B cell (primary cell): ENCODE data around the gene NOL3. TPM values are rescaled to one million over a fixed set of nuclear protein-coding genes. Genes with fewer than 3 reads are reported as not detected.

Experiments
- ATAC-seq: fragments of 200-7000 bp; cut with Tn5 transposase; one replicate; pipeline ENCODE4 v1.10.0; 2021; ENCODE audit warnings: low read depth, mild to moderate bottlenecking, moderate number of reproducible peaks, moderate library complexity
- CTCF ChIA-PET: fragments of 350-600 bp; sonication (Branson Sonifier 250); formaldehyde crosslinking; loops from one replicate; lab custom pipeline; 2021; ENCODE audit warnings: antibody characterized with exemption, inconsistent platforms; lab: Charles Lee
- POLR2A ChIA-PET: fragments of 350-600 bp; sonication (Branson Sonifier 250); formaldehyde crosslinking; loops from one replicate; lab custom pipeline; 2021; ENCODE audit warnings: antibody characterized with exemption; lab: Charles Lee
- DNase-seq: peaks from one replicate; pipeline ENCODE4 v3.0.0; 2013
- H2AFZ ChIP-seq: 2 replicates; pipeline ENCODE4 v1.6.1; 2012; ENCODE audit warnings: mild to moderate bottlenecking, low read depth, low read length; ENCODE audit not compliant: insufficient read depth, poor library complexity, severe bottlenecking
- H3K27ac ChIP-seq, 2 donors: 1 replicate in 1 of 2; 2 replicates in 1 of 2; pipeline ENCODE4 v1.5.1; 2012 to 2013; ENCODE audit warnings: low read length in 2 of 2, mild to moderate bottlenecking in 2 of 2, moderate library complexity in 1 of 2
- H3K27me3 ChIP-seq, 4 experiments: fragments of 200-600 bp in 1 of 4; sonication (generic) in 1 of 4; replicated peaks in 1 of 4; 1 replicate in 2 of 4; 2 replicates in 2 of 4; pipeline versions ENCODE4 v1.6.1 to v1.7.0; 2013 to 2016; ENCODE audit warnings: low read length in 3 of 4, mild to moderate bottlenecking in 2 of 4, mixed read lengths in 1 of 4, moderate library complexity in 1 of 4; ENCODE audit not compliant: insufficient read depth in 4 of 4, control insufficient read depth in 3 of 4; ENCODE audit errors: control extremely low read depth in 1 of 4
- H3K36me3 ChIP-seq, 2 experiments: replicated peaks in 1 of 2; 1 replicate in 1 of 2; 2 replicates in 1 of 2; pipeline versions ENCODE4 v1.6.1 to v1.7.1; 2013; ENCODE audit warnings: low read length in 1 of 2; ENCODE audit not compliant: insufficient read depth in 2 of 2, control insufficient read depth in 1 of 2; ENCODE audit errors: control extremely low read depth in 1 of 2, extremely low read depth in 1 of 2
- H3K4me1 ChIP-seq, 2 donors: fragments of 200-600 bp in 1 of 2; sonication (generic) in 1 of 2; 1 replicate in 1 of 2; 2 replicates in 1 of 2; pipeline versions ENCODE4 v1.5.1 to v1.6.1; 2013 to 2017; ENCODE audit warnings: low read length in 2 of 2; ENCODE audit not compliant: control insufficient read depth in 2 of 2, insufficient read depth in 2 of 2
- H3K4me2 ChIP-seq: replicated peaks from 2 replicates; pipeline ENCODE3; 2012; ENCODE audit warnings: mild to moderate bottlenecking, low read depth, low read length; ENCODE audit not compliant: poor library complexity, severe bottlenecking
- H3K4me3 ChIP-seq, 5 experiments: fragments of 200-600 bp in 1 of 5; sonication (generic) in 1 of 5; 1 replicate in 3 of 5; 2 replicates in 2 of 5; pipeline versions ENCODE4 v1.5.1 to v1.7.0; 2011 to 2016; ENCODE audit warnings: low read length in 4 of 5, mild to moderate bottlenecking in 4 of 5, low read depth in 2 of 5, control low read depth in 1 of 5, moderate library complexity in 1 of 5; ENCODE audit not compliant: insufficient read depth in 1 of 5; ENCODE audit errors: control extremely low read depth in 1 of 5, extremely low read depth in 1 of 5
- H3K79me2 ChIP-seq: fragments of 200-600 bp; sonication (generic); one replicate; pipeline ENCODE4 v1.6.0; 2016; ENCODE audit warnings: low read length; ENCODE audit not compliant: control insufficient read depth, insufficient read depth
- H3K9ac ChIP-seq: fragments of 200-600 bp; sonication (generic); 2 replicates; pipeline ENCODE4 v1.6.1; 2017; ENCODE audit warnings: mild to moderate bottlenecking, low read length, moderate library complexity
- H3K9me3 ChIP-seq, 3 donors: one replicate each; pipeline versions ENCODE4 v1.6.1 to v1.7.1; 2013; ENCODE audit warnings: low read length in 2 of 3; ENCODE audit not compliant: control insufficient read depth in 2 of 3, insufficient read depth in 1 of 3; ENCODE audit errors: control extremely low read depth in 1 of 3
- H4K20me1 ChIP-seq: 2 replicates; pipeline ENCODE4 v1.6.0; 2012; ENCODE audit warnings: mild to moderate bottlenecking, low read length; ENCODE audit not compliant: insufficient read depth, control insufficient read depth, poor library complexity, severe bottlenecking
- H3K27ac Mint-ChIP-seq: one replicate; pipeline ENCODE4 v1.8.0; 2021; ENCODE audit warnings: mixed read lengths
- H3K27me3 Mint-ChIP-seq: one replicate; pipeline ENCODE4 v1.8.0; 2021; ENCODE audit warnings: mixed read lengths
- H3K4me1 Mint-ChIP-seq: one replicate; pipeline ENCODE4 v1.8.0; 2021; ENCODE audit warnings: mixed read lengths
- H3K4me3 Mint-ChIP-seq: one replicate; pipeline ENCODE4 v1.8.0; 2021; ENCODE audit warnings: mixed read lengths
- H3K9me3 Mint-ChIP-seq: one replicate; pipeline ENCODE4 v1.8.0; 2022; ENCODE audit warnings: mixed read lengths; ENCODE audit not compliant: insufficient read depth
- EZH2 ChIP-seq: IDR thresholded peaks from 2 replicates; pipeline ENCODE4 v1.6.1; 2012; ENCODE audit warnings: borderline replicate concordance, low read depth, mild to moderate bottlenecking, moderate library complexity, low read length; ENCODE audit not compliant: insufficient read depth, poor library complexity, severe bottlenecking
- WGBS: methylation state at CpG from one replicate; pipeline ENCODE4 v1.1.5; 2013; ENCODE audit warnings: missing lambda C conversion rate; ENCODE audit not compliant: insufficient coverage; 5-methylcytosine and 5-hydroxymethylcytosine counted together
- intact Hi-C: fragments of 100-400 bp; cut with micrococcal nuclease; formaldehyde crosslinking; loops from one replicate; pipeline ENCODE4 v1.10.0; 2022
- polyA plus RNA-seq: library from polyadenylated mRNA; depleted of rRNA; stranded (reverse); fragments of >200 nt; gene quantifications from 2 replicates; pipeline ENCODE4 v1.2.3, GENCODE V29; 2012
- total RNA-seq, 2 donors: library from RNA; stranded (reverse); fragments of 120-200 nt in 1 of 2; gene quantifications; 1 replicate in 1 of 2; 2 replicates in 1 of 2; pipeline versions ENCODE4 v1.2.3 to v1.2.4, GENCODE V29; 2013 to 2022
- TF ChIP-seq, protein P1 (sequence below): fragments of 200-600 bp; IDR thresholded peaks from one replicate; pipeline ENCODE4 v1.8.0; 2022; ENCODE audit warnings: antibody characterized with exemption, mild to moderate bottlenecking

The NOL3 gene
- total and polyA plus RNA-seq, 2 donors (not counting 1 experiment from before 2014, with no cell fraction given): 0.60 to 0.96 TPM

DNA sequence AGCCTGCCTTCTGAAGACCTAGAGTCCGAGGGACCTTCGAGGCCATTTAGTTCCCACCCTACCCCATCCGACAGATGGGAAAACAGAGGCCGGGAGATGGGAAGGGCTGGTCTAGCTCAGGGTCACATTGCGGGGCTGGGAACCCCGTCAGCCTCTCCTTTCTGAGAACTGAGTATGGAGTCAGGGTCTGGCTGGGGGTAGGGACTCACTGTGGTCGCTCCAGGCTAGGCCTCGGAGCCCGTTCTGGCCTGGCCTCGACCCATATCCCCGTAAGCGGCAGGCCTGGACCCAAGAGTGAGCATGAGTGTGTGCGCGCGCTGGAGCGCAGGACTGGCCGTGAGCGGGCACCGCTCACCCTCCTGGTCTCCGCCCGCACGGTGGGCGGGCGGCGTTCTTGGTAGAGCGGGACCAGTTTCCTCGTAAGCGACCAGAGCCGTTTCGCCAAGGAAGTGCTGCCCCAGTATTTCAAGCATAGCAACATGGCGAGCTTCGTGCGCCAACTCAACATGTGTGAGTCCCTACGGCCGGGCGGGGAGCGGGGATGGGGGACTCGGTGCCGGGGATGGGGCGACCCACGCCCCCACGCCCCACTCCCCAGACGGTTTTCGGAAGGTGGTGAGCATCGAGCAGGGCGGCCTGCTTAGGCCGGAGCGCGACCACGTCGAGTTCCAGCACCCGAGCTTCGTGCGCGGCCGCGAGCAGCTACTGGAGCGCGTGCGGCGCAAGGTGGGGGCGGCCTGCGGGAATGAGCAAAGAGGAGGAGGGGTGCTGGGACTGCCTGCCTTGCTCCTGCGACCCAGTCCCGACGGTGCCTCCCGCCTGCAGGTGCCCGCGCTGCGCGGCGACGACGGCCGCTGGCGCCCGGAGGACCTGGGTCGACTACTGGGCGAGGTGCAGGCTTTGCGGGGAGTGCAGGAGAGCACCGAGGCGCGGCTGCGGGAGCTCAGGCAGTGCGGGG lies 4.9 kb upstream of the NOL3 start:
- H3K36me3 ChIP-seq: no peaks in the 10 kb centered on the region
- no peak overlapping the region for H3K27ac ChIP-seq
- ChIA-PET CTCF (interaction anchor here (0.6 to 0.8 kb wide), 2 partner anchors 10 to 565 kb away, joined by 3 read pairs; no protein-coding TSS in a partner anchor), POLR2A (interaction anchor here (0.6 kb wide), 2 partner anchors 27 to 130 kb away, joined by 3 to 4 read pairs; no protein-coding TSS in a partner anchor)
- peaks cover 0 to 95% (median 61%) of the 10 kb centered on the region in 4 experiments for H3K27me3 ChIP-seq
- H3K27me3 Mint-ChIP-seq: peaks cover 56% of the 10 kb centered on the region
- 11% methylated on average over 81 of the region's 85 CpGs for WGBS
- H3K9ac ChIP-seq: no peak overlapping the region
- H3K4me3 ChIP-seq: peak overlapping the region in 1 of 5 experiments; percentile 3
- no peak overlapping the region for H3K27ac Mint-ChIP-seq
- no peak overlapping the region for H2AFZ ChIP-seq
- H3K4me1 ChIP-seq: peaks cover 57 to 65% of the 10 kb centered on the region in 2 donors
- peaks cover 40% of the 10 kb centered on the region for H3K4me1 Mint-ChIP-seq
- TF ChIP-seq EZH2: peak; percentile 52
- TF ChIP-seq, protein P1, sequence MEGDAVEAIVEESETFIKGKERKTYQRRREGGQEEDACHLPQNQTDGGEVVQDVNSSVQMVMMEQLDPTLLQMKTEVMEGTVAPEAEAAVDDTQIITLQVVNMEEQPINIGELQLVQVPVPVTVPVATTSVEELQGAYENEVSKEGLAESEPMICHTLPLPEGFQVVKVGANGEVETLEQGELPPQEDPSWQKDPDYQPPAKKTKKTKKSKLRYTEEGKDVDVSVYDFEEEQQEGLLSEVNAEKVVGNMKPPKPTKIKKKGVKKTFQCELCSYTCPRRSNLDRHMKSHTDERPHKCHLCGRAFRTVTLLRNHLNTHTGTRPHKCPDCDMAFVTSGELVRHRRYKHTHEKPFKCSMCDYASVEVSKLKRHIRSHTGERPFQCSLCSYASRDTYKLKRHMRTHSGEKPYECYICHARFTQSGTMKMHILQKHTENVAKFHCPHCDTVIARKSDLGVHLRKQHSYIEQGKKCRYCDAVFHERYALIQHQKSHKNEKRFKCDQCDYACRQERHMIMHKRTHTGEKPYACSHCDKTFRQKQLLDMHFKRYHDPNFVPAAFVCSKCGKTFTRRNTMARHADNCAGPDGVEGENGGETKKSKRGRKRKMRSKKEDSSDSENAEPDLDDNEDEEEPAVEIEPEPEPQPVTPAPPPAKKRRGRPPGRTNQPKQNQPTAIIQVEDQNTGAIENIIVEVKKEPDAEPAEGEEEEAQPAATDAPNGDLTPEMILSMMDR: no peak
- H3K4me3 Mint-ChIP-seq: peak overlapping the region; percentile 56
- DNase-seq: peak; percentile 53
- H3K79me2 ChIP-seq: no peaks in the 10 kb centered on the region
- ATAC-seq: no peak
- H3K9me3 ChIP-seq: peaks cover 0 to 50% (median 0%) of the 10 kb centered on the region in 3 donors
- H3K4me2 ChIP-seq: peak overlapping the region; percentile 78
- peaks cover 20% of the 10 kb centered on the region for H4K20me1 ChIP-seq
- no peaks in the 10 kb centered on the region for H3K9me3 Mint-ChIP-seq
- intact Hi-C loops: no loop called here
